Sigmoid colon (tissue), 7 donors: ENCODE measurements around the gene DAAM2. TPM values are rescaled to one million over a fixed set of nuclear protein-coding genes. Genes with fewer than 3 reads are reported as not detected.

Source experiments
- DNase-seq: peaks from one replicate; pipeline ENCODE4 v3.0.0-alpha.2; 2019
- H3K27ac ChIP-seq, 4 donors: fragments of 200-600 bp; sonication (generic); one replicate each; pipeline ENCODE4 v1.5.1; 2016 to 2019; ENCODE audit warnings: mild to moderate bottlenecking in 1 of 4
- H3K27me3 ChIP-seq, 3 donors: fragments of 200-600 bp; sonication (generic); one replicate each; pipeline ENCODE4 v1.5.1; 2019; ENCODE audit warnings: mild to moderate bottlenecking in 1 of 3
- H3K36me3 ChIP-seq, 4 donors: fragments of 200-600 bp; sonication (generic); one replicate each; pipeline ENCODE4 v1.5.1; 2016 to 2019
- H3K4me1 ChIP-seq, 4 donors: fragments of 200-600 bp; sonication (generic); one replicate each; pipeline ENCODE4 v1.5.1; 2017 to 2019
- H3K4me3 ChIP-seq, 4 donors: fragments of 200-600 bp; sonication (generic); one replicate each; pipeline ENCODE4 v1.5.1; 2017 to 2019; ENCODE audit warnings: mild to moderate bottlenecking in 2 of 4, moderate library complexity in 1 of 4
- H3K9me3 ChIP-seq, 4 donors: fragments of 200-600 bp in 3 of 4; sonication (generic) in 3 of 4; one replicate each; pipeline versions ENCODE4 v1.5.1 to v1.6.1; 2013 to 2019
- EP300 ChIP-seq, 4 donors: sonication (generic); formaldehyde crosslinking; IDR thresholded peaks; one replicate each; pipeline ENCODE4 v1.6.1; 2017; ENCODE audit warnings: antibody characterized with exemption in 4 of 4
- POLR2A ChIP-seq, 2 donors: fragments of 450-650 bp; IDR thresholded peaks; one replicate each; pipeline ENCODE4 v1.6.1; 2016; ENCODE audit warnings: antibody characterized with exemption in 2 of 2, mild to moderate bottlenecking in 2 of 2, moderate library complexity in 2 of 2
- POLR2AphosphoS5 ChIP-seq, 4 donors: sonication (generic); formaldehyde crosslinking; IDR thresholded peaks; one replicate each; pipeline ENCODE4 v1.6.1; 2017; ENCODE audit warnings: antibody characterized with exemption in 4 of 4
- WGBS, 2 donors: extraction: QIAGEN DNeasy Blood & Tissue Kit; methylation state at CpG; one replicate each; pipeline ENCODE4 v1.1.7; 2013; 5-methylcytosine and 5-hydroxymethylcytosine counted together
- intact Hi-C: fragments of 100-400 bp; cut with DNase I; formaldehyde crosslinking; loops from one replicate; pipeline ENCODE4 v1.15.1; 2023
- polyA plus RNA-seq, 3 donors: library from polyadenylated mRNA; stranded (reverse); fragments of 200-250 nt; gene quantifications; one replicate each; pipeline ENCODE4 v1.2.3, GENCODE V29; 2013
- total RNA-seq, 4 donors: library from RNA; depleted of rRNA; stranded (reverse); fragments of >200 nt; gene quantifications; one replicate each; pipeline ENCODE4 v1.1.0, GENCODE V29; 2016
- TF ChIP-seq, protein P1 (sequence below), 4 experiments: fragments of 450-650 bp in 3 of 4; fragments of 200-600 bp in 1 of 4; IDR thresholded peaks; one replicate each; pipeline ENCODE4 v1.5.1; 2016 to 2019; ENCODE audit warnings: antibody characterized with exemption in 4 of 4, mild to moderate bottlenecking in 3 of 4, moderate library complexity in 2 of 4
- donor health status: healthy with polysubstance abuse.
- donor health status: Bipolar disorder and iron deficiency.
- donor health status: healthy.

The DAAM2 gene
- total and polyA plus RNA-seq, 7 donors = 4.2 to 53.2 (median 23.2) TPM

DNA sequence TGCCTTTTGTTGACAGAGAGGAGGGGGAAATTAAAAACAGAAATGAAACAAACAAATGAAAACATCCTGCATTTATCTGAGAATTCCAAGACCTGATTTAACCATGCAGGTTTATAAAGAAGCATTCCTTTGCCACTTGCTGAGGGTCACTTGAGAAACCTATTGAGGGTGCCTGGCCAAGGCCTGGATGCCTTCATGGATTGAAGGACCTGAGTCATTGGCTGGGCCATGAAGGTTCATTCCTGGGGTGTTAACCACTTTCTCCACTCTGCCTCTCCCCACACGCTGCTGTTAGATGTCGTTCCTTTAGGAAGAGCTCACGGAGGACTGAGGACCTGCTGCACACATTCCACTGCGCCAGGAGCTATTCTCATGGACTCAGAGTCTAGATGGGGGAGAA, 49.7 kb downstream of the DAAM2 start:
- Histone ChIP-seq H3K27ac (peak overlapping the region in 1 of 4 donors; percentile 77), H3K9me3 (no peaks in the 10 kb centered on the region), H3K36me3 (no peaks in the 10 kb centered on the region), H3K4me1 (peaks cover 0 to 23% (median 18%) of the 10 kb centered on the region in 4 donors), H3K4me3 (no peak overlapping the region), H3K27me3 (no peaks in the 10 kb centered on the region)
- peak; percentile 30 for DNase-seq
- 90 to 93% methylated on average over 4 of the region's 4 CpGs for WGBS, 2 donors
- TF ChIP-seq, protein P1, sequence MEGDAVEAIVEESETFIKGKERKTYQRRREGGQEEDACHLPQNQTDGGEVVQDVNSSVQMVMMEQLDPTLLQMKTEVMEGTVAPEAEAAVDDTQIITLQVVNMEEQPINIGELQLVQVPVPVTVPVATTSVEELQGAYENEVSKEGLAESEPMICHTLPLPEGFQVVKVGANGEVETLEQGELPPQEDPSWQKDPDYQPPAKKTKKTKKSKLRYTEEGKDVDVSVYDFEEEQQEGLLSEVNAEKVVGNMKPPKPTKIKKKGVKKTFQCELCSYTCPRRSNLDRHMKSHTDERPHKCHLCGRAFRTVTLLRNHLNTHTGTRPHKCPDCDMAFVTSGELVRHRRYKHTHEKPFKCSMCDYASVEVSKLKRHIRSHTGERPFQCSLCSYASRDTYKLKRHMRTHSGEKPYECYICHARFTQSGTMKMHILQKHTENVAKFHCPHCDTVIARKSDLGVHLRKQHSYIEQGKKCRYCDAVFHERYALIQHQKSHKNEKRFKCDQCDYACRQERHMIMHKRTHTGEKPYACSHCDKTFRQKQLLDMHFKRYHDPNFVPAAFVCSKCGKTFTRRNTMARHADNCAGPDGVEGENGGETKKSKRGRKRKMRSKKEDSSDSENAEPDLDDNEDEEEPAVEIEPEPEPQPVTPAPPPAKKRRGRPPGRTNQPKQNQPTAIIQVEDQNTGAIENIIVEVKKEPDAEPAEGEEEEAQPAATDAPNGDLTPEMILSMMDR (IDR thresholded peaks at IDR 0.05) = no peak
- TF ChIP-seq EP300 (IDR thresholded peaks at IDR 0.05) (no peak), POLR2AphosphoS5 (IDR thresholded peaks at IDR 0.05) (no peak)
- intact Hi-C loops = no loop called here

DNA sequence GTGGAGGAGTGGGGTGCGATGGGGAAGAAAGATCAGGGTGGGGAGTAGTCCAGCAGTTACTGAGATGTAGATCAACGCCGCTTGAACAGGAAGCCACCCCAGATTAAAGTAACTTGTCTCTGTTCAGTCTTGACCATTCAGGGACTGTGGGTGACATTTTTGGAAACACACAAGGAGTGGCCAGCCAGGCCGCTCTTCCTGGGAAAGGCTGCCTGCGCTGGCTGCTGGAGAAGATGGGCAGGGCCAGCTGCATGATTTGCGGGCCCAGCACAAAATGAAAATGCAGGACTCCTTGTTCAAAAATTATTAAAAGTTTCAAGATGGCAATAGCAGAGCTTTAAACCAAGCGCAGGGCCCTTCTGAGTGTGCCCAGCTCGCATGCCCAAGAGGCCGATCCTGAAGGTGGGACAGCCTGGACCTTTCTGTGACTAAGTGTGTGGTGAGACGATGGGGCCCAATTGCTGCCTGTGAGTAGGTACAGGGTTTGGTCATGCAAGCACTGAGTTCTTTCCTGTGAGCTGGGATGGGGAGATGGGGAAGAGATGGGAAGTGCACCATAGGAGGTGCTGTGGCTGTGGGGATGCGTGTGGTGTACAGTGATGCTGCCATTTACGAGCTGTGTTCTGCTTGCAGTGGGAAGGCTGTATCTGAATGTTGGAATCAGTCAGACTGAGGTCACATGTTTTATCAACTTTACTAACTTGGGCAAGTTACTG, 51.3 kb downstream of the DAAM2 start:
- DNase-seq = peak; percentile 46
- intact Hi-C loops = no loop called here
- Histone ChIP-seq H3K9me3 (no peaks in the 10 kb centered on the region), H3K4me1 (peaks cover 0 to 34% (median 25%) of the 10 kb centered on the region in 4 donors), H3K4me3 (no peak overlapping the region), H3K27me3 (no peaks in the 10 kb centered on the region), H3K27ac (peak overlapping the region in 2 of 4 donors; percentile 24 to 77), H3K36me3 (no peaks in the 10 kb centered on the region)
- WGBS, 2 donors = 84 to 86% methylated on average over 12 of the region's 12 CpGs
- TF ChIP-seq POLR2AphosphoS5 (IDR thresholded peaks at IDR 0.05) (no peak), EP300 (IDR thresholded peaks at IDR 0.05) (no peak), POLR2A (IDR thresholded peaks at IDR 0.05) (no peak)
- TF ChIP-seq, protein P1 (IDR thresholded peaks at IDR 0.05) = no peak

DNA sequence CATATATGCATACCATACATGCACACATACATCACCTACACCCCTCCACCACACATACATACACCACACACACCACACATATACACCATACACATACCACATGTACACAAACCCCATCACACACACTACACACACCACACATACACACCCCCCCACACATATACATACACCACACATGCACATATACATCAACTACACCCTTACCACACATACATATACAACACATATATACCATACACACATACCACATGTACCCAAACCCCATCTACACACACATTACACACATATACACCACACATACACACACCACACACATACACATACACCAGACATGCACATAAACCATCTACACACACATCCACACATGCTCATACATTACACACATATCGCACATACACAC, 52.7 kb downstream of the DAAM2 start:
- intact Hi-C loops = no loop called here
- Histone ChIP-seq H3K9me3 (no peaks in the 10 kb centered on the region), H3K27ac (peak overlapping the region in 1 of 4 donors; percentile 77), H3K4me3 (no peak overlapping the region), H3K36me3 (no peaks in the 10 kb centered on the region), H3K4me1 (peaks cover 0 to 40% (median 22%) of the 10 kb centered on the region in 4 donors), H3K27me3 (no peaks in the 10 kb centered on the region)
- no peak for DNase-seq
- 97 to 100% methylated on average over 1 of the region's 1 CpG for WGBS, 2 donors
- TF ChIP-seq, protein P1 (IDR thresholded peaks at IDR 0.05) = no peak
- TF ChIP-seq EP300 (IDR thresholded peaks at IDR 0.05) (no peak), POLR2AphosphoS5 (IDR thresholded peaks at IDR 0.05) (no peak), POLR2A (IDR thresholded peaks at IDR 0.05) (no peak)

DNA sequence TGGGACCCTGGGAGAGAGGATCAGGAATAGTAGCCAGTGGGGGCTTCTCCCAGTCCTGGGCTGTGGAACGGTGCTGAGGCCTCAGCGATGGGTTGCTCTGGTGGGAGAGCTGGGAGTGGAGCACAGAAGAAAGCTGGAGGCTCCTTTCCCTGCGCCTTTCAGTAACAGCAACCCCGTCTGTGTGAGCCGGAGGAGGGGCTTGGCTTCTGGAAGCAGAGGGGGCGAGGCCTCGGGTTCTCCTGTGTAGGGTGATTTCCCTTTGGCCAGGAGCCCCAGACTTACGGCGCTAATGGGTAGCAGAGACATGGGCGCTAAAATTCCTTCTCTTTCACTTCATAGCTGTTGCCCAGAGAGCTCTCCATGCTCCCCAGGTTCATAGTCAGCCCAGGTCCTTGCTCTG, 55.0 kb downstream of the DAAM2 start:
- peak; percentile 75 for DNase-seq
- Histone ChIP-seq H3K4me3 (peak overlapping the region in 1 of 4 donors; percentile 12), H3K9me3 (no peaks in the 10 kb centered on the region), H3K36me3 (no peaks in the 10 kb centered on the region), H3K27me3 (no peaks in the 10 kb centered on the region), H3K4me1 (peaks cover 0 to 55% (median 35%) of the 10 kb centered on the region in 4 donors), H3K27ac (peak overlapping the region in 3 of 4 donors; percentile 8 to 77 (median 45))
- 59 to 69% methylated on average over 10 of the region's 10 CpGs for WGBS, 2 donors
- no peak for TF ChIP-seq POLR2A (IDR thresholded peaks at IDR 0.05)
- TF ChIP-seq EP300 (IDR thresholded peaks at IDR 0.05) = no peak
- TF ChIP-seq, protein P1 (IDR thresholded peaks at IDR 0.05) = no peak
- no peak for TF ChIP-seq POLR2AphosphoS5 (IDR thresholded peaks at IDR 0.05)
- intact Hi-C loops = no loop called here
